GM13977 (cell line): ENCODE data around the gene SPRY1.

Experiments used
- DNase-seq: peaks from one replicate; pipeline ENCODE4 v3.0.0; 2012; ENCODE audit warnings: low spot score
- CTCF ChIP-seq: IDR thresholded peaks from 2 replicates; pipeline ENCODE4 v1.5.1; 2012; ENCODE audit warnings: mild to moderate bottlenecking, control low read depth; ENCODE audit not compliant: insufficient read depth; ENCODE audit errors: extremely low read depth, missing control alignments
- in situ Hi-C: fragments of 300-500 bp; cut with MboI; formaldehyde crosslinking; loops from one replicate; pipeline ENCODE4 v1.12.0; 2022; ENCODE audit warnings: low sequenced_read_pairs, low pct_unique_long_range_greater_than_20kb, mixed read lengths, inconsistent platforms; ENCODE audit not compliant: unreplicated experiment

The SPRY1 gene

GRCh38 chr4:123405267-123405865 is 8.8 kb downstream of the SPRY1 start:
- no peak for TF ChIP-seq CTCF
- no peak for DNase-seq
- in situ Hi-C loops: no loop called here

- no peak for TF ChIP-seq CTCF
- DNase-seq: no peak
- in situ Hi-C loops: no loop called here
These were observed 10.3 kb downstream of the SPRY1 start for GRCh38 chr4:123406872-123407271.

GRCh38 chr4:123408471-123409084 is 12.0 kb downstream of the SPRY1 start:
- in situ Hi-C loops: no loop called here
- DNase-seq: no peak
- TF ChIP-seq CTCF: no peak

- no peak for TF ChIP-seq CTCF
- DNase-seq: no peak
- in situ Hi-C loops: no loop called here
These were observed 12.7 kb downstream of the SPRY1 start for GRCh38 chr4:123409334-123409733.

- in situ Hi-C loops: no loop called here
- no peak for DNase-seq
- no peak for TF ChIP-seq CTCF
These were observed 14.9 kb downstream of the SPRY1 start for GRCh38 chr4:123411514-123411913.

GRCh38 chr4:123412091-123412505 is 15.5 kb downstream of the SPRY1 start:
- DNase-seq: peak; percentile 29
- no peak for TF ChIP-seq CTCF
- in situ Hi-C loops: no loop called here
